GM21528 (cell line): ENCODE measurements around the gene LRMDA.

ENCODE experiments used
- ATAC-seq: cut with Tn5 transposase; IDR thresholded peaks from one replicate; pipeline ENCODE4 v1.9.1; 2021; ENCODE audit warnings: mild to moderate bottlenecking, moderate library complexity; ENCODE audit not compliant: unreplicated experiment, low FRiP score

The LRMDA gene

DNA sequence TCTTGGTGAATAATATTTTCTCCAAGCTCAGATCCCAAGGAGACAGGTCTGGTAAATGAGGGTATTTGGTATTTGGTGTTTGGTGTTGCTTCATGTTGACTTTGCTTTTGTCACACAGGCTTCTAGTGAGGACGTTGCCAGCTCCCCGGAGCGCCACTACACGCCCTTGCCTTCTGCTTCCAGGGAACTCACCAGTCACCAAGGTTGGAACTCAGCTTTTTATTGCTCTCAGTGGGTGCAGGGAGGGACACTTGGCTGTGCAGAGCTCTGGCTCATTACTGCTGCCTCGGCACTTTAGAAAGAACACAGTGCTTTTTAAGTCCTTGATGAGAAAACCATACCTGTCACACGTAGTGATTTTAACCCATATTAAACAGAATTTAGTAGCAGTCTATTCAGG is 892.9 kb downstream of the LRMDA start:
- ATAC-seq = no peak

DNA sequence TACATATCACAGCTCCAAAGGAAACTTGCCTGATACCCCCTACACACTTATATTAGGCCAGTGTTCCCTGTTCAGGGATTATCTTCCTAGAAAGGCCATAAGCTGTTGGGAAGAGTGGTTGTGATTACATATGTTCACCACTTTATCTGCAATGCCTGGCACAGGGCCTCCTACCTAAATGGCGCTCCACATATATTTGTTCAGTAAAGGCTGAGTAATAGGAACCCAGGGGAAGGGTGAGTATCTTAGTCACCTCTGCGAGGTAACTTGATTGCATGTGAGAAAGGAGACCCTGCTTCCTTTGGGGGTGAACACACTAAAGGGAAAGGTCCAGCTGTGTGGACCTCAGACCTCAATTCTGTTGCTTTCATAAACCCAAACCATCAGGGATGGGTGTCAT is 896.0 kb downstream of the LRMDA start:
- no peak for ATAC-seq

DNA sequence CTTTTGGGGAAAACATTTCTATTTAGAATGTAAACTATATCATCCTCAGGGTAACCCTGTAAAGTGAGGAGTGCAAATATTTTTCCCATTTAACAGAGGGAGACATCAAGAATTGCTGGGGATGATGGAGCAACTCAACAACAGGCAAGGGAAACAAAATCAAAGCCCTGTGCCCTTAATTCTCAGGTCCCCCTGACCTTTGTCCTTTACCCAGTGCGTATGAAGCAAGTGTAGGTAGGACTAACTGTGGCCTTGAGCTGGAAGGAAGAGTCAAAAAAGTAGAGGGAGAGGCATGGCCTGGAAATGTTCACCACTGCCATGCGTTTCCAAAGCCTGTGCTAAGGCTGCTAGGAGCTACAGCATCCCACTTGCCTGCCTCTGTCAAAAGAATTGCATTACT is 896.9 kb downstream of the LRMDA start:
- no peak for ATAC-seq

DNA sequence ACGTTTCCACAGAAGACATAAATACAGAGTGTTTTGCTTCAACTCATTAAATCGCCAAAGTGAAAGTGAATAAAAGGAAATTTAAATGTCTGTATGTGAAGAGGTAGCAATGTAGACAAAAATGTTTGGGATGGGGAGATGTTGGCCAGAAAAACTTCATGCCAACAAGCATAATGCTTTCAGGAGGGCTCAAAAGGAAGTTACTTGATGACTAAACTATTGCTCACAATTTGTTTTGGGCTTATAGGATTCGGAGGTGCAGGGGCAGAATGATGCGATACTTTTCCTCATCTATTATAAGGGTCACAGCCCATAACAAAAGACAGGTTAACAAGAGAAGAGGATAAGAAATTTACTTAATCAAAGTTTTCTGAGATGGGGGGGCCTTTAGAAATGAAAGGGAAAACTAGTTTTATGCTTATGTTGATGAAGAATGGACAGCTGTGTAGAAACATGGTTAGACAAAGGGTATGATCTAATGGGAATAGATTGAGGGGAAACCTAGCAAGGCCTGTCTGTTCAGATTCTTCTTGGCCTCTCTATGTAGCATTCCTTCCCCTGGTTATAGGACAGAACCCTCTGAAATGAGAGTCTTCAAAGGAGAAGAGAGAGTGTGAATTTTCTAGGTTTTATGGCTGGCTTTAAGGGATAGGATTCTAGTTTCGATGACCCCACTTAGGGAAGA is 898.6 kb downstream of the LRMDA start:
- no peak for ATAC-seq

DNA sequence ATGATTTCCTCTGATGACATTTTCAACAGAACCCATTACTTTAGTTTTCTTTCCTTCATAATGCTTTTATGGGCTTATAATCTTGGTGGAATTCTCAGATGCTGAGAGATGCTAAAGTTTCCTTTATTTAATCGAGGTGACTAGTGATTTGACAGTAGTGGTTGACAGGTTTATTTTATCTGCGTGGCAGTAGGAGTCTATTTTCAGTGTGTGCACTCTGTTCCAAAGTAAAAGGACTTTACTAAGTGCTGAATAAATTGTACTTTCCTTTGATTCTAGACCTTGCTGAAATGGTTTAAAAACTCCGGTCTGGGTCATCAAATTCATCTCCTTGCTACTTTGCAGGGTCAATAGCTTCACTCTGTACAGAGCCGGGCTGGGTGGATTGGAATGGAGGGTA is 900.3 kb downstream of the LRMDA start:
- no peak for ATAC-seq

DNA sequence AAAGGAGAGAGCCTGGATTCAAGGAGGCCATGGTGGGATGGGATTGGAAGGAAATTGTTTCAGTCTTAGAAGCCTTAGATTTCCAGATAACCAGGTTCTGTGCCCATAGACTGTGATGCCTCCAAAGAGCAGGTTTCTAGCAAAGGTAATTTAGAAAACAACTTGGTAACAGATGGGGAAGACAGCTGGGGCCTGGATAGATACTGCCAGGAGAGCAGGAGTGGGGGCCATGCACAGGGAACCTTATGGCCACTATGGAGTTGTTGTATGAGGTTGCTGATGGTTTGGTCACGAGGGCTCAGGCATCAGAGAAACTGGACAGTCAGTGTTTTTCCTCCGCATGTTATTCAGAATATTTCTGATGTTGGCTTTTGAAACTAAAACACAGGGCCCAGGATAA is 901.9 kb downstream of the LRMDA start:
- no peak for ATAC-seq

DNA sequence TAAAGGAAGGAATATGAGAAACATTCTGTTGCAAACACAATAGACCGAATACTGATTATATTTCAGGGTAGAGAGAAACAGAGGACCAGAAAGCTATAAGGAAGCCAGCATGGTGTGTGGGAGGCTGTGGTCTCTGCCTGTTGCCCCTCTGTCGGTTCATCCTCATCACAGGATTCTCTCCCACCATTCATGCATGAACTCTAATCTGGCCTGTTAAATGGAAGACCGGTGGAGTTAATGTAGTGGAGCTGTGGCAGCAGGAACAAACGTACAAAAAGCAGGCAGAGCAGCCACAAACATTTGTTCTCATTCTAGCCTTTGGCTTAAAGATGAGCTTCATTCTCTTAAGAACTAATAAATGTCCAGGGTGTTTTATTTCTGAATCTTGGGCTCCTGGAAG is 902.4 kb downstream of the LRMDA start:
- no peak for ATAC-seq

DNA sequence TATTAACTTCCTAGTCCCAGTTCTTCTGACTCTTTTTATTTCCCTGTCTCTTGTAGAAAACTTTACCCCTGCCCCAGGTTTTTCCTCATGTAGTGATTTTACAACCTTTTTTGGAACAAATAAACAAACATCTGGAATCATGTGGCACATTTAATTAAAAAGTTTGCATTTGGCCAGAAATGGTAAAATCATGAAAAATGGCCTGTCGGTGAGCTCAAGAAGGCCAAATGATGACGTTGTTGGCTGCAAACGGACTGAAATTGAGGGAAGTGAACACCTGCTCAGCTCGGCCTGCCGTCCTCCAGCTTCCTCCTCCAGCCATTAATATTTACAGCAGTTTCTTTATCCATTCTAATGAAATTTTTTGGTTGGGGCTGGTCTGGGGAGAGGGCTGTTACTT is 902.8 kb downstream of the LRMDA start:
- no peak for ATAC-seq

DNA sequence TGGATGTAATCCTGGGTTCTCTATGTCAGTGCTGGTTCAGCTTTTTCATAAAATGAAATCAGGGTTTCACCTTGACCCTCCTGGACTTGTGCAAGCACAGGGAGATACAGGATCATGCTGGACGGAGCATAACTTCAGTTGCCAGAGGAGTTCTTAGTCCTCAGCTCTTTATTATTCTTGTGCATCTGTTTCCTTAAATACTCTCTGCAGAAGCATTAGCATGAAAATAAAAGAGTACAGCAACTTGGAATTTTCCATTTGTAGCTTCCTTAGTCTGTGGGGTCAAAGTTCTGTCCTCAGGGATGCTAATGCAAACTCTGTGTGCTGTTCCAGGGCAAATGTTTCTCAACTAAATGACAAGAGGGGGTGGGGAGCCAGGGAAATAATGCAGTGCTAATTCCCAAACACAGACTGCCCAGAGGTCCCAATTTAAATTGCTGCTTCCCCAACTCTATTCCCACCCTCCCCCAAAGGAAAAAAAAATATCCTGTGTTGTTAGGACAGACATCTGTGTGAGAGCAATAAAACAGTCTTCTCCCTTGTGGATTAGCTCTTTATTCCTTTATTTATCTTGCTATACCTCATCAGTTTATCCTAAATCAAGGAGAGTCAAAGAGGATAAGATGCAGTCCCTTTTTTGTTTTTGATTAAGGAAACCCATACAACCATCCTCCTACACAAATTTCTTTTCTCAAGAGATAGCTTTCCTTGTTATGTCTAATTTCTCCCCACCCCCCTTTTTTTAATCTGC is 905.0 kb downstream of the LRMDA start:
- ATAC-seq = no peak

DNA sequence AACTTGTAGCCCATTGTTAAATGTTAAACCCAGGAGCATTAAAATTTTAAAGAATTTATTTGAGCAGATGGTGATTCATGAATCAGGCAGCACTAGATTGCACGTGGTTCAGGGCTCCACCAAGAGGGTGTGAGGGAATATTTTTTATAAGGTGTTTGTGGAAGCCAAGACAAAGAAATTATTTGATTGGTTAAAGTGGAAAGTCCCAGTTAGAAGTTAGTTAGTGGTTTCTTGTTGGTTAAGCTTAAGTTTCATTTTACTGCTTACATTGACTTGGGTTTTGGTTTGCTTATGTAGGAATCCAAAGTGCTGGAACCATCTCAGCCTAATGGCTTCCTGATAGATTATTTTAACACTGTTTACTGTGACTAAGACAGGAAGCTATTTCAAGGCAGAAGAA is 906.2 kb downstream of the LRMDA start:
- ATAC-seq = no peak

DNA sequence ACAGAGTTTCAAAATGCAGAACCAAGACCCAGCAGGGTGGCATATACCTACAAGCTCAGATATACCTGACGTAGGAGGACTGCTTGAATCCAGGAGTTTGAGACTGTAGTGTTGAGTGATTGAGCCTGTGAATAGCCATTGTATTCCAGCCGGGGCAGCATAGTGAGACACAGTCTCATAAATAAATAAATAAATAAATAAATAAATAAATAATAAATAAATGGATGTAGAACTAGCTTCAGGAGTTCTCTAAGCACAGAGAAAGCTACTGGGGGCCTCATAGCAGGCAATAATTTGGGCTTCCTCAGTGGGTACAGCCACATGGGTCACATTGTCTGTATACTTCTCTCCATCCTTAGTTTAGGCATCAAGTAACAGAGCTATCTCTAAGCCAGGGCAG is 906.8 kb downstream of the LRMDA start:
- no peak for ATAC-seq

DNA sequence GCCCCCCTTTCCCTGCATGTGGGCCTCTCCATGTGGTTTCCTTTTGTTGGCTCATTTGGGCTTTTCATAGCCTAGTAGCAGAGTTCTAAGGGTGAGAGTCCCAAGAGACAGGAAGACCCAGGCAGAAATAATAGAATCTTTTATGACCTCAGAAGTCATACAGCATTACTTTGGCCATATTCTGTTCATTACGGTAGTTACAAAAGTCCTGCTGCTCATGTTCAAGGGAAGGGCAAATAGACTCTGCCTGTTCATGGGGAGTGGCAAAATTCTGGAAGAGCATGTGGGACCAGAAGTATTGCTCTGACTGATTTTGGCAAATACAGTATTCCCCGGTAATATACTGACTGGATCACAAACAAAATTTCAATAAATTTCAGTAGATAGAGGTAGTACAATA is 910.3 kb downstream of the LRMDA start:
- ATAC-seq = no peak

DNA sequence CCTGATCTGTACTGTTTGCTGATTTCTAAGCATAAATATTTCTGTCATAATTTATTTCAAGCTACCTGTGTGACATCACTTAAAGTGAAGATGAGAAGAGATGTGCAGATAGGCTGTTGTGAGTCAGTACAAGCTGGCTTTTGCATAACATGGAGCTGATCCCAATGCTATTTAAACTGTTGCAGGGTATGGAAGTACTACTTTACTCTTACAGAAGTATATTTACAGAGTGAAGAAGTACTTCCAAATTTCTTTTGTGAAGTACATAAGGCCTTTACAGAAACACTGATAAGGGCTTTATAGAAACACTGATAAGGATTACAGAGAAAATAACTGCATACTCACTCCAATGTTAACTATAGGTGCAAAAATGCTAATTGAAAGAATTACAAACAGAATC is 911.6 kb downstream of the LRMDA start:
- no peak for ATAC-seq

DNA sequence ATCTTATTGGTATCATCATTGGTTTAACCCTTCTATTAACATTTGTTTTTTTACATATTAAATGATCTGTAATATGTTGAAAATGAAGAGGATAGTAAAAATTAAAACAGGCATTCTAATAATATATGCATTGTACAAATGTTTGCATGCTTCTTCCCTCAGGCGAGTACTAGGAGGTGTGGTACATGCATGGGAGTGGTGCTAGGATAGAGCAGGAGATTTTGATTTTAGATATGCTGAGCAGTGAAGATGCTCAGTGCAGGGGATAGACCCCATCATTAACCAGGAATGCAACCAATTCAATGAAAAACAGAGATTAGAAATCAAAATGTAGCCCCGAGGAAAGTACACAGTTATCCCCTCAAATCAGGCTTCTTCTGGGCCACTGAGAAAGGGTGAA is 916.4 kb downstream of the LRMDA start:
- ATAC-seq = no peak

DNA sequence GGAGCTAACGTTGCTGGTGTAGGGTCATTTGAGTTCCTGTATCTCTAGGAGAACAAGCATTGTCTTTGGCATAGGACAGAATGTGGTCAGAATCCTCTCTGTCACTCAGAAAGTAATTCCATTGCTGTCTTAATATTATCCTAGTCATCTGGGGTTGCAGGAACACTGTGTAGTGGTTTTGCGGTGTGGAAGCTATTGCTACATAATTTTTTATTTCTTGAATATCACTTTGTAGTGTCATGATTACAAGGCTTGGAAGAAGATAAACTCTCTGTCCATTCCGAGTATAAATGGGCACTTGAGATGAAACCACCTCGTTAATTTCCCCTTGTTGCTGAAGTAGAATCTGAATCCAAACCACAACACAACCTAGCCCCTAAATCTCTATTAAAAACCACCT is 919.2 kb downstream of the LRMDA start:
- ATAC-seq = no peak

DNA sequence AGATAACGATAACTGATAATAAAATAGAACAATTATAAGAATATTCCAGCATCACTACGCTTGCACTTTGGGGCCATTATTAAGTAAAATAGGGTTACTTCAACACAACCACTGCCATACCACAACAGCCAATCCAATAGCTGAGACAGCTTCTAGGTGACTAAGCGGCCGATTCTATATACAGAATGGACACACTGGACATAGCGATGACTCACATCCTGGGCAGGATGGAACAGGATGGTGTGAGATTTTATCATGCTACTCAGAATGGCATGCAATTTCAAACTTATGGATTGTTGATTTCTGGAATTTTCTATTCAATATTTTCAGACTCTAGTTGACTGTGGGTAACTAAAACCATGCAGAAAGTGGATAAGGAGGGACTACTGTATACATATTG is 920.9 kb downstream of the LRMDA start:
- ATAC-seq = no peak

DNA sequence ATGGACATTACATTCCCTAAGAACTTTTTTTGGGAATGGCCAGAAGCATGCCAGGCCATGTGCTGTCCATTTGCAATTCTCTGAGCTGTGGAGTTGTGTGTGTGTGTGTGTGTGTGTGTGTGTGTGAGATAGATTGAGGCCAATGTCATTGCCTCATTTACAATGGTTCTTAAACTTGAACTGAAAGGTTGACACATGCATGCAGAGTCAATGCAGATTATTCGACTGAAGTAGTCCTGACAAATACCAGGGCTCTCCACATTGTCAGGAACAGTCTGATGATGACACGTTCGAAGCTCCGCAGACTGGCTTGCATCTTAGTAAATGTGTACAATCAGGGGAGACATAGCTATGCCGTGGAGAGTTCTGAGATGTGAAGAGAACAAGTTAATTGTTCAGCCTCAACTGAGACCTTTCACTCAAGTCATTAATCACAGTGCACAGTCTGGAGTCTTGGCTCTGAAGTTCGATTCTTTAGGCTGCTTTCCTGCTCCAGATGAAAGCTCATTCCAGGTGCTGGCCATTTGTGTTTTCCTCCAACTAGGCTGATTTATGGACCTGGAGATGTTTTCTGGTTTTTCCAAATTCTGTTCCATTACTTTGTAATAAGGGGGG is 921.9 kb downstream of the LRMDA start:
- ATAC-seq = no peak

DNA sequence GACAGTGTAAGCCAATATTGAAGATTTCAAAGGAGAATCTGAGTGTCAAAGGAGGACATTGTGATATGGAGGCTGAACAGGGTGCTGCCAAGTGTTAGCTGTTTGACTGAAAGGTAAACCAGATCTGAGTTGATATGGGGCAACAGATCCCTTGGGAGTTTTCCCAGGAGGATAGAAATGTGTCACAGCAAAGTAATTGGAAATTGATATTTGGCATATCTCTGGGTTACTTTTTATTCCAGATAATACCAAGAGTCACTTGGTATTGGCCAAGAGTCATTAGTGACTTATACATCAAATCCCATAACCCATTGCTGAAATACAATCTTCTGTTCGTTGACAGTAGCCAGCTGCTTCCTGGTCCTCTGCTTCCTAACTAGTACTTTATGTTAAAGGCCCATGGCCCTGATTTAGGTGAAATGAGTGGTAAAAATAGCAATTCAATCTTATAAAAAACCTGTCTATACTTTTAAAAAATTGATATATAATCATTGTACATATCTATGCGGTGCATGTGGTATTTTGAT is 922.9 kb downstream of the LRMDA start:
- no peak for ATAC-seq

DNA sequence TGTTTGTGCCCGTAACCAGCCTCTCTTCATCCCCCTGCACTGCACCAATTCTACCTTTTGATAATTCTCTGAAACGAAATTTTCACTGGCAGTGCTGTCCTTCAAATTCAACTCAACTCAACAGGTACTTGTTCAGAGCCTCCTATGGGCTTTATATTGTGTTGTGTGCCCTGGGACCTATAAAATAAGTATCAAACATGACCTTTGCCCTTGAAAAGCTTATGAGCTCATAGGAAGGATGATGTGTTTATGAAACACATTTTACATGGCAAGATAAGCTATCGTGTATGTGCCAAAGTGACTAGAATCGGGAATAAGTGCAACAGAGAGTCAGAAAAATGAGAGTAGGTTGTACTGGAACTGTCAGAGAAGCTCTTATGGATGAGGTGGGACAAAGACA is 923.5 kb downstream of the LRMDA start:
- no peak for ATAC-seq

DNA sequence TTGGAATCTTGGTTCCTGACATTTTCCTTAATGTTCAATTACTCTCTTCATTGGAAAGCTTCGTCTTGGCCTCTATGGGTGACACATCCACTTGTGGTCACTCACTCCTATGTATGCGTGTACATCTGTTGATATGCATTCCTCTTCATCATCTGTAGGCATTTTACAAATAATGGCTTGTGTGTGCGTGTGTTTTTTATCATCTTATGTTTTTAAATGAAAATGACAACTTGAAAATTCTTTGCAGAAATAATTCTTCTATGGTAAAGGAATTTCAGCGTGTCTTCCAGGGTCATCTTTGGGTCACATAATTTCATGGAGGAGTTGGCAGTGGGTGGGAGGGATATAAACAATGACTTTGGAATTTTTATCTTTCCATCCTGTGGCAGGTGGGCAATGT is 925.1 kb downstream of the LRMDA start:
- no peak for ATAC-seq

DNA sequence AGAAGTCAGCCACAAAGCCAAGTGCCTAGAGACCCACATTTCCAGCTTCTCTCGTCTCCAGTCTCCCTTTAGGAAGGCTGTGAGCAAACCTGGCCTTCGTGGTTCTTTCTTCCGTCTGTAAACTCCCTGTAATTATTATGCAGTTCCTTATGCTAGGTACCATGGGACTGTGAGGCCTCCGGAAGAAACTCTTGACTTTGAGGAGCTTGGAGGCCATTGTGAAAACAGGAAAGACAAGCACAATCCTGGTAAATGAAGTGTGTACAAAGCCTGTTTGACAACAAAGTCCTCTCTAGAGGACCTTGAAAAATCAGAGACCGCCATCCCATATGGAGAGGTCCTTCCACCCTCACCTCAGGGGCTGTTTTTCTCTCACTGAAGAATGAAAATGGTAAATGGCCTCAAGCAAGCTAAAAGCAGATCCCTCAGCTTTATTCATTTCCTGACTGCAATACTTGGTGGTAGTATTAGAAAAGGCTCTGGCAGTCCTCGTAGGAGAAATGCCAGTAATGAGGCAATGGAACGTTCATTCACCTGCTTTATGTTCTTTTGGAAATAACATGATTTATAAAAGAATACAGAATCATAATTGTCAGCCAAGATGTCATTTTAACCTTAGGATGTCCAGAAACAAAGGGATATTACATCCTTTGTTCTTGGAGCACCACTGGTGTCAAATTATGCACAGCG is 926.4 kb downstream of the LRMDA start:
- ATAC-seq = no peak
